ENCODE data around the gene PLEKHF1. TPM values are rescaled to one million over a fixed set of nuclear protein-coding genes. Genes with fewer than 3 reads are reported as not detected.
A peak's percentile ranks its signal among the peaks of the same experiment; 100 is the strongest.
"Not testable (repeated sequence)": the region's sequence is repeated elsewhere in the genome, so short reads cannot be mapped to it uniquely, and the experiment has no call there.

PLEKHF1 gene
- total RNA-seq, 1 donor from 2014 or later = 0.96 TPM

DNA sequence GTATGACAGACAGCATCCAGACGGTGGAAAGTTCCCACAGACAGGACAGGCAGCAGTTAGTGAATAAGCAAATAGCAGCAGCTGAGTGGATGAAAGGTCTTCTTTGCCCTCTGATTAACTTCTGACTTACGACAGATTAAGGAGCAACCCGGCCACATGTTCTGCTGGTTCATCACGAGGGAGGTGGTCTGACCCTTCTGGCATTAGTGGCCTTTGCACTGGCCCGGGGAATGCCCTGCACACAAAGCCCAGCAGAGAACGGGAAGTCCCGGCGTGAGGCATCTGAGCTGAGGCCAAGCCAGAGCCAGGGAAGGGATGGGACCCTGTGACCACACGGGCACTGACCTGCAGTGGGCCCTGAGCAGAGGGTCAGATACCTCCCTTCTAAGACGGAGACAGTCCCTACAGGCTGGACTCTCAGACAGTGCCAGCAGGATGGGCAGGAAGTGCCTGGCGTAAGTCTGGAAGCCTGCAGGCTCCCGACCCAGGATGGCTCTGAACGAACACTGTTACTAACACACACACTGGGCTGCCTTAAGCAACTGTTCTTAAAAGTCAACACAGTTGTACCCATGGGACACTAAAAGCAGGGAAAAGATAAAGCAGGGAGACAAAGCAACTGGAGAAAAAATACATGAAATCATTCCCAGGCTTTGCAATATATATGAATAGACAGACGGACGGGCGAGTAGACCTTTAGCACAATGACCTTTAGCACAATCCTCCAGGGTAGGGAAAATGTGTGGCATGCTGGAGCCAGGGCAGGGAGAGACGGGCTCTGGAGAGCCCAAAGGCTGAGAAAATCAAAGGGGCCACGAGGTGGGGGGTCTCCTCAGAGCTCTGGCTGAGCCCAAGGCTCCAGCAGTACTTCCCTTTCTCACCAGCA lies 43.5 kb downstream of the PLEKHF1 start:
- Mint-ChIP-seq H3K27me3 (ENCODE audit: unreplicated experiment) (peaks cover 6% of the 10 kb centered on the region), H3K27ac (ENCODE audit: unreplicated experiment) (no peak overlapping the region), H3K4me1 (ENCODE audit: low read depth, unreplicated experiment) (peaks cover 17% of the 10 kb centered on the region), H3K9me3 (ENCODE audit: unreplicated experiment) (no peaks in the 10 kb centered on the region), H3K4me3 (ENCODE audit: unreplicated experiment) (no peak overlapping the region), H3K36me3 (ENCODE audit: unreplicated experiment) (no peaks in the 10 kb centered on the region)
- TF ChIP-seq, protein P1, sequence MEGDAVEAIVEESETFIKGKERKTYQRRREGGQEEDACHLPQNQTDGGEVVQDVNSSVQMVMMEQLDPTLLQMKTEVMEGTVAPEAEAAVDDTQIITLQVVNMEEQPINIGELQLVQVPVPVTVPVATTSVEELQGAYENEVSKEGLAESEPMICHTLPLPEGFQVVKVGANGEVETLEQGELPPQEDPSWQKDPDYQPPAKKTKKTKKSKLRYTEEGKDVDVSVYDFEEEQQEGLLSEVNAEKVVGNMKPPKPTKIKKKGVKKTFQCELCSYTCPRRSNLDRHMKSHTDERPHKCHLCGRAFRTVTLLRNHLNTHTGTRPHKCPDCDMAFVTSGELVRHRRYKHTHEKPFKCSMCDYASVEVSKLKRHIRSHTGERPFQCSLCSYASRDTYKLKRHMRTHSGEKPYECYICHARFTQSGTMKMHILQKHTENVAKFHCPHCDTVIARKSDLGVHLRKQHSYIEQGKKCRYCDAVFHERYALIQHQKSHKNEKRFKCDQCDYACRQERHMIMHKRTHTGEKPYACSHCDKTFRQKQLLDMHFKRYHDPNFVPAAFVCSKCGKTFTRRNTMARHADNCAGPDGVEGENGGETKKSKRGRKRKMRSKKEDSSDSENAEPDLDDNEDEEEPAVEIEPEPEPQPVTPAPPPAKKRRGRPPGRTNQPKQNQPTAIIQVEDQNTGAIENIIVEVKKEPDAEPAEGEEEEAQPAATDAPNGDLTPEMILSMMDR (IDR thresholded peaks at IDR 0.05; ENCODE audit: partially characterized antibody, unreplicated experiment) = no peak
- no peak for DNase-seq

DNA sequence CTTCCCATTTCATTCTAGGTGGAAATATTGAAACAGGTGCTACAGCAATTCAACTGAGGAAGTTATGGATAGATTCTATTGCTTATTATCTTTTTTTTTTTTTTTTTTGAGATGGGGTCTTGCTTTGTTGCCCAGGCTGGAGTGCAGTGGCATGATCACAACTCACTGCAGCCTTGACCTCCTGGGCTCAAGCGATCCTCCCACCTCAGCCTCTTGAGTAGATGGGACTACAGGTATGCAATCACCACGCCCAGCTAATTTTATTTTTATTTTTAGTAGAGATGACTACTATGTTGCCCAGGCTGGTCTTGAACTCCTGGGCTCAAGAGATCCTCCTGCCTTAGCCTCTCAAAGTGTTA lies 44.2 kb downstream of the PLEKHF1 start:
- not testable (repeated sequence) for H3K27me3 Mint-ChIP-seq (ENCODE audit: unreplicated experiment); H3K4me3 Mint-ChIP-seq (ENCODE audit: unreplicated experiment)

DNA sequence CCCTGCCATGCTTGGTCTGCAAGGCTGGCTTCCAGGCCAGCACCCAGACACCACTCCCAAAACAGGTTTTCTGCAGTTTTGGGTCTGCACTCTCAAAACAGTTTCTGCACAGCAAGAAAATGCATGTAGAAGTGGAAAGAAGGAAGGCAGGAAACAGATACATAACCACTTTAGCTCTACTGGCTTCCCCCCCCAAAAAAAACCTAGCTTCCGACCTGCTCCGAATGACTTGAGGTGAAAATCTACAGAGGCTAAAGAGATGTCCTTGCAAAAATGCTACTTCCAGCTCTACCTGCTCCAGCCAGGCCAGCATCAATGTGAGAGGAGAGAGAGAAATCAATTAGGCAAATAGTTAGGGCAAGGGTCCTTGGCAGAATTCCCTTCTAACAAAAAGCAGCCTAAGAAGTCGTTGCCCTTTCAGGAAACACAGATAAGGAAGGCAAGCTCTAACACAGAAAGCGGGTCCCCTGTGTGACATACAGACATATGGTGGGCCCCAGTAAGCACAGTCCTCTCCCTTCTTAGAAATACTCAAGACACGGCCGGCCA lies 46.4 kb downstream of the PLEKHF1 start:
- peak overlapping the region; percentile 23 for H3K27ac Mint-ChIP-seq (ENCODE audit: unreplicated experiment)
- H3K9me3 Mint-ChIP-seq (ENCODE audit: unreplicated experiment) = no peaks in the 10 kb centered on the region
- peaks cover 26% of the 10 kb centered on the region for H3K4me1 Mint-ChIP-seq (ENCODE audit: low read depth, unreplicated experiment)
- H3K36me3 Mint-ChIP-seq (ENCODE audit: unreplicated experiment) = no peaks in the 10 kb centered on the region
- TF ChIP-seq, protein P1 (IDR thresholded peaks at IDR 0.05; ENCODE audit: partially characterized antibody, unreplicated experiment) = no peak
- no peak overlapping the region for H3K4me3 Mint-ChIP-seq (ENCODE audit: unreplicated experiment)
- no peak for DNase-seq
- H3K27me3 Mint-ChIP-seq (ENCODE audit: unreplicated experiment) = peaks cover 7% of the 10 kb centered on the region

More for the DNA sequence above, 44.2 kb downstream of the PLEKHF1 start:
- DNase-seq; H3K9me3 Mint-ChIP-seq (ENCODE audit: unreplicated experiment); H3K36me3 Mint-ChIP-seq (ENCODE audit: unreplicated experiment); H3K27ac Mint-ChIP-seq (ENCODE audit: unreplicated experiment): not testable (repeated sequence)
- H3K4me1 Mint-ChIP-seq (ENCODE audit: low read depth, unreplicated experiment) = peaks cover 20% of the 10 kb centered on the region

DNA sequence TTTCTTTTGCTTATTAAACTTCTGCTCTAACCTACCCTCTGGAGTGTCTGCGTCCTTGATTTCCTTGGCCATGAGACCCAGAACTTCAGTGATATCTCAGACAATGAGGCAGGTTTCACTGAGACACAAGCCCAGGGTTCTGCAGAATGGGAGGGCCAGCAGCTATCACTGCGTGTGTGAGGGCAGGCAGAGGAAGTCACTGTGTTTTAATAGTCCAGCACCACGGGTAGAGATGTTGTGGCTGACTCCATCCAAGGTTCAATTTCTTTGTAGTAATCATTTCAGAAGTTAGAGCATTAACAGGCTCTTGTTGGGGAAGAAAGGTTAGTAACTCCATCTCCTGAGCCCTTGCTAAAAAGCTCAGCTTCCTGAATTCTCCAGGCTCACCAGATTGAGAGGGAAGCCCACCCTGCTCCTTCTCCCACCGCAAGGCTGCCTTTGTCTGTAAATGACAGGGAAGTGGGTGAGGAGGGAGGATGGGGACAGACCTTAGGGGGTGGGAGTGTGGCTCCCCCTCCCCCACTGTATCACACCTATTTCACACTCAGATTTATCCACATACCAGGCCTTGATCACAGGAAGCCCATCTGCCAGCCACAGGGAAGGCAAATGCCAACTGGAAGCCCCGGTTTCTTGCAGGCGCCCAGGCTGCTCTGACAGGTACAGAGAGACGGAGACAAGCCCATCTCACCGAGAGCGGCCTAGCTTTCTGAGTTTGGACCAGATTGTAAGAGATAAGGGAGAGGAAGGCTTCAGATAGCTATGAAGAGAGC lies 47.7 kb downstream of the PLEKHF1 start:
- TF ChIP-seq, protein P1 (IDR thresholded peaks at IDR 0.05; ENCODE audit: partially characterized antibody, unreplicated experiment) = no peak
- Mint-ChIP-seq H3K4me3 (ENCODE audit: unreplicated experiment) (peak overlapping the region; percentile 85), H3K9me3 (ENCODE audit: unreplicated experiment) (no peaks in the 10 kb centered on the region), H3K27ac (ENCODE audit: unreplicated experiment) (no peak overlapping the region), H3K36me3 (ENCODE audit: unreplicated experiment) (no peaks in the 10 kb centered on the region), H3K4me1 (ENCODE audit: low read depth, unreplicated experiment) (peaks cover 27% of the 10 kb centered on the region), H3K27me3 (ENCODE audit: unreplicated experiment) (peaks cover 5% of the 10 kb centered on the region)
- DNase-seq = no peak

DNA sequence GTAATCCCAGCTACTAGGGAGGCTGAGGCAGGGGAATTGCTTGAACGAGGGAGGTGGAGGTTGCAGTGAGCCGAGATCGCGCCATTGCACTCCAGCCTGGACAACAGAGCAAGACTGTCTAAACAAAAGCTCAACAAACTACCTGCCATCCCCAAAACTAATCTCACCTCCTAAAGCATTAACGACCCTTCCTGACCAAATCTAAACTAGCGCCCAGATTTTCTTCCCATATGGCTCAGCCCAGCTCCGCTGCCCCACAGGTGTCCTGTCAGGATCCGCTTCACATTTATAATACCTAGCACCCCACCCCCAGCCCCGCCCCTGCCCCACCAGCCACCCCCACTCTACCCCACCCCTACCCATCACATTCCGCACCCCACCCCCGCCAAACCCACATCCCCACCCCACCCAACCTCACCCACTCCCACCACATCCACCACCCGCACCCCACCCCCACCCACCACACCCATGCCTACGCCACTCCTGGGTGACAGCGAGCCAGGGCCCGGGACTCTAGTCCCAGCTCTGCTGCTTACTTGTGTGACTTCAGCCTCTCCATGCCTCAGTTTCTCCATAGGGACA lies 49.2 kb downstream of the PLEKHF1 start:
- peaks cover 5% of the 10 kb centered on the region for H3K27me3 Mint-ChIP-seq (ENCODE audit: unreplicated experiment)
- TF ChIP-seq, protein P1 (IDR thresholded peaks at IDR 0.05; ENCODE audit: partially characterized antibody, unreplicated experiment) = no peak
- no peak for DNase-seq
- no peaks in the 10 kb centered on the region for H3K9me3 Mint-ChIP-seq (ENCODE audit: unreplicated experiment)
- no peaks in the 10 kb centered on the region for H3K36me3 Mint-ChIP-seq (ENCODE audit: unreplicated experiment)
- H3K4me3 Mint-ChIP-seq (ENCODE audit: unreplicated experiment) = peak overlapping the region; percentile 85
- peak overlapping the region; percentile 4 for H3K27ac Mint-ChIP-seq (ENCODE audit: unreplicated experiment)
- peaks cover 24% of the 10 kb centered on the region for H3K4me1 Mint-ChIP-seq (ENCODE audit: low read depth, unreplicated experiment)
